ENCODE results near the gene SLC7A6OS. TPM values are rescaled to one million over a fixed set of nuclear protein-coding genes. Genes with fewer than 3 reads are reported as not detected.

The SLC7A6OS gene
- total RNA-seq, 1 donor from 2014 or later = 25.2 TPM

- Mint-ChIP-seq H3K27ac (ENCODE audit: unreplicated experiment) (peak overlapping the region; percentile 6), H3K9me3 (ENCODE audit: unreplicated experiment) (peaks cover 2% of the 10 kb centered on the region), H3K27me3 (ENCODE audit: unreplicated experiment) (peaks cover 4% of the 10 kb centered on the region)
These were observed 26.7 kb downstream of the SLC7A6OS start for GRCh38 chr16:68283801-68284598.

GRCh38 chr16:68283346-68283745, 27.4 kb downstream of the SLC7A6OS start:
- peaks cover 17% of the 10 kb centered on the region for H3K4me1 Mint-ChIP-seq (ENCODE audit: low read depth, unreplicated experiment)
- H3K9me3 Mint-ChIP-seq (ENCODE audit: unreplicated experiment) = peaks cover 2% of the 10 kb centered on the region
- no peak for DNase-seq
- H3K27ac Mint-ChIP-seq (ENCODE audit: unreplicated experiment) = peak overlapping the region; percentile 6
- H3K4me3 Mint-ChIP-seq (ENCODE audit: unreplicated experiment) = no peak overlapping the region
- H3K27me3 Mint-ChIP-seq (ENCODE audit: unreplicated experiment) = peaks cover 4% of the 10 kb centered on the region
- no peak for TF ChIP-seq CTCF (IDR thresholded peaks at IDR 0.05; ENCODE audit: partially characterized antibody, unreplicated experiment)
- peaks cover 9% of the 10 kb centered on the region for H3K36me3 Mint-ChIP-seq (ENCODE audit: unreplicated experiment)

More at GRCh38 chr16:68283801-68284598, 26.7 kb downstream of the SLC7A6OS start:
- H3K36me3 Mint-ChIP-seq (ENCODE audit: unreplicated experiment) = peaks cover 9% of the 10 kb centered on the region
- no peak for DNase-seq
- no peak overlapping the region for H3K4me3 Mint-ChIP-seq (ENCODE audit: unreplicated experiment)
- peaks cover 17% of the 10 kb centered on the region for H3K4me1 Mint-ChIP-seq (ENCODE audit: low read depth, unreplicated experiment)
- TF ChIP-seq CTCF (IDR thresholded peaks at IDR 0.05; ENCODE audit: partially characterized antibody, unreplicated experiment) = no peak

GRCh38 chr16:68282064-68282452, 28.7 kb downstream of the SLC7A6OS start:
- DNase-seq = no peak
- peaks cover 4% of the 10 kb centered on the region for H3K27me3 Mint-ChIP-seq (ENCODE audit: unreplicated experiment)
- peaks cover 9% of the 10 kb centered on the region for H3K36me3 Mint-ChIP-seq (ENCODE audit: unreplicated experiment)
- no peak overlapping the region for H3K27ac Mint-ChIP-seq (ENCODE audit: unreplicated experiment)
- no peak for TF ChIP-seq CTCF (IDR thresholded peaks at IDR 0.05; ENCODE audit: partially characterized antibody, unreplicated experiment)
- H3K9me3 Mint-ChIP-seq (ENCODE audit: unreplicated experiment) = peaks cover 2% of the 10 kb centered on the region
- no peak overlapping the region for H3K4me3 Mint-ChIP-seq (ENCODE audit: unreplicated experiment)
- peaks cover 17% of the 10 kb centered on the region for H3K4me1 Mint-ChIP-seq (ENCODE audit: low read depth, unreplicated experiment)

GRCh38 chr16:68281368-68282063, 29.2 kb downstream of the SLC7A6OS start:
- Mint-ChIP-seq H3K4me1 (ENCODE audit: low read depth, unreplicated experiment) (peaks cover 17% of the 10 kb centered on the region), H3K27ac (ENCODE audit: unreplicated experiment) (no peak overlapping the region), H3K9me3 (ENCODE audit: unreplicated experiment) (peaks cover 2% of the 10 kb centered on the region), H3K27me3 (ENCODE audit: unreplicated experiment) (peaks cover 4% of the 10 kb centered on the region), H3K36me3 (ENCODE audit: unreplicated experiment) (peaks cover 9% of the 10 kb centered on the region), H3K4me3 (ENCODE audit: unreplicated experiment) (no peak overlapping the region)
- no peak for DNase-seq
- TF ChIP-seq CTCF (IDR thresholded peaks at IDR 0.05; ENCODE audit: partially characterized antibody, unreplicated experiment) = no peak
